Mesendoderm (in vitro differentiated cells): ENCODE measurements around the gene GRHL1.

ENCODE experiments used
- DNase-seq: peaks from one replicate; pipeline ENCODE4 v3.0.0; 2013
- H2AK5ac ChIP-seq: 2 replicates; pipeline ENCODE4 v1.6.1; 2013; ENCODE audit warnings: low read length, inconsistent platforms
- H2BK120ac ChIP-seq: 2 replicates; pipeline ENCODE4 v1.6.1; 2013; ENCODE audit warnings: low read depth, mild to moderate bottlenecking, low read length, moderate library complexity, mixed read lengths
- H2BK15ac ChIP-seq: replicated peaks from 2 replicates; pipeline ENCODE4 v1.6.1; 2013; ENCODE audit warnings: low read depth, mild to moderate bottlenecking, moderate library complexity
- H2BK5ac ChIP-seq: 2 replicates; pipeline ENCODE4 v1.6.1; 2013; ENCODE audit warnings: low read length, inconsistent platforms
- H3K18ac ChIP-seq: 2 replicates; pipeline ENCODE4 v1.6.1; 2013; ENCODE audit warnings: mild to moderate bottlenecking, low read length, mixed read lengths
- H3K23ac ChIP-seq: one replicate; pipeline ENCODE4 v1.6.1; 2013; ENCODE audit warnings: low read length
- H3K27ac ChIP-seq: 2 replicates; pipeline ENCODE4 v1.5.1; 2013; ENCODE audit warnings: low read depth, mild to moderate bottlenecking, inconsistent platforms, low read length, moderate library complexity
- H3K27me3 ChIP-seq: 2 replicates; pipeline ENCODE4 v1.6.1; 2013; ENCODE audit warnings: low read length, control low read depth, mild to moderate bottlenecking, inconsistent platforms; ENCODE audit not compliant: insufficient read depth, poor library complexity
- H3K36me3 ChIP-seq: 2 replicates; pipeline ENCODE4 v1.6.1; 2013; ENCODE audit warnings: low read length, inconsistent platforms; ENCODE audit not compliant: control insufficient read depth, insufficient read depth
- H3K4ac ChIP-seq: one replicate; pipeline ENCODE4 v1.6.1; 2013; ENCODE audit warnings: low read depth, mild to moderate bottlenecking, low read length, moderate library complexity
- H3K4me1 ChIP-seq: 2 replicates; pipeline ENCODE4 v1.6.1; 2013; ENCODE audit warnings: low read depth, low read length, inconsistent platforms; ENCODE audit not compliant: control insufficient read depth
- H3K4me2 ChIP-seq: 2 replicates; pipeline ENCODE4 v1.6.1; 2013; ENCODE audit warnings: low read length
- H3K4me3 ChIP-seq: 2 replicates; pipeline ENCODE4 v1.5.1; 2013; ENCODE audit warnings: mild to moderate bottlenecking, low read length
- H3K56ac ChIP-seq: one replicate; pipeline ENCODE4 v1.6.1; 2013; ENCODE audit warnings: low read length
- H3K79me1 ChIP-seq: 2 replicates; pipeline ENCODE4 v1.6.1; 2013; ENCODE audit warnings: low read length, inconsistent platforms
- H3K79me2 ChIP-seq: 2 replicates; pipeline ENCODE4 v1.6.1; 2013; ENCODE audit warnings: mild to moderate bottlenecking, low read length; ENCODE audit not compliant: control insufficient read depth, insufficient read depth
- H3K9ac ChIP-seq: 2 replicates; pipeline ENCODE4 v1.6.1; 2013; ENCODE audit warnings: low read length, inconsistent platforms
- H4K5ac ChIP-seq: one replicate; pipeline ENCODE4 v1.6.1; 2013; ENCODE audit warnings: low read length
- H4K8ac ChIP-seq: one replicate; pipeline ENCODE4 v1.6.1; 2013; ENCODE audit warnings: low read depth, mild to moderate bottlenecking, control low read depth, low read length, moderate library complexity
- WGBS: extraction: QIAGEN DNeasy Blood & Tissue Kit; methylation state at CpG from one replicate; pipeline ENCODE4 v1.1.7; 2013; ENCODE audit warnings: low lambda C conversion rate, missing lambda C conversion rate; ENCODE audit not compliant: insufficient coverage; ENCODE audit errors: extremely low coverage; 5-methylcytosine and 5-hydroxymethylcytosine counted together

Gene GRHL1

DNA sequence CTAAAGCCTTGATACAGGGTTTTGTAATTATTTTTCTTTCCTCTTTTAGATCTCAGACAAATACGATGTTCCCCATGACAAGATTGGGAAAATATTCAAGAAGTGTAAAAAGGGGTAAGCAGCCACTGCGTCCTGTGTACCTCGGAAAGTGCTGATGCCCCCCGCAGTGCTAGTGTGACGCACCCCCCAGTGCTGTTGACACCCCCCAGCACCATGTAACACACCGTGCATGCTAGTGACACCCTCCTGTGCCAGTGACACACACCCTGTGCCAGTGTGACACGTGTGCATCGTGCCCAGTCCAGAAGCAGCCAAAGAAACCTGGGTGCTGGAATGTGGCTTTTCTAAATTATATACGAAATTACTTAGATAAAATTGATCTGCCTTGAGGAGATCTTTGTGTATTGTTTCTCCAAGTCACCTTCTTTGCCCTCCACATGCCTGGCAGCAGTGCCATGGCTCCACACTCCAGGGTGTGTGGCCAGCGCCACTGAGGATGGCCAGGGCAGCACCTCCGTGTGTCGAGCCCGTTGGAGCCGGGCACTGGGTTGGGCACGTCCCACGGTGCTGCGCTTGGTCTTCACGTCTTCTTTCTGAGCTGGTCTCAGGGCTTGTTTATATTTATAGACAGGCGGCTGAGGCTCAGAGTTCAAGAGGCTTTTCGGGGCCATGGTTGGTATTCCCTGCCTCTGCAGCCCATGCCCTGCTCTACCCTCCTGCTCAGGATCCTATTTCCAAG, 47.6 kb downstream of the GRHL1 start:
- no peaks in the 10 kb centered on the region for H3K79me2 ChIP-seq
- no peak overlapping the region for H3K27ac ChIP-seq
- no peak overlapping the region for H3K9ac ChIP-seq
- H4K8ac ChIP-seq: no peak overlapping the region
- no peak overlapping the region for H2AK5ac ChIP-seq
- H3K18ac ChIP-seq: no peak overlapping the region
- no peak overlapping the region for H3K4me3 ChIP-seq
- no peak overlapping the region for H3K4ac ChIP-seq
- H3K4me2 ChIP-seq: no peak overlapping the region
- no peak overlapping the region for H3K23ac ChIP-seq
- no peaks in the 10 kb centered on the region for H3K36me3 ChIP-seq
- H2BK120ac ChIP-seq: no peak overlapping the region
- no CpG with 5 or more reads among the region's 20 CpGs for WGBS
- no peak overlapping the region for H2BK15ac ChIP-seq
- H4K5ac ChIP-seq: no peak overlapping the region
- H3K79me1 ChIP-seq: no peaks in the 10 kb centered on the region
- no peak overlapping the region for H3K56ac ChIP-seq
- no peak overlapping the region for H2BK5ac ChIP-seq
- no peak for DNase-seq
- H3K4me1 ChIP-seq: no peaks in the 10 kb centered on the region
- no peaks in the 10 kb centered on the region for H3K27me3 ChIP-seq

GRCh38 chr2:9999693-10000092, 48.2 kb downstream of the GRHL1 start:
- Histone ChIP-seq H3K4ac (no peak overlapping the region), H3K79me1 (no peaks in the 10 kb centered on the region), H3K27me3 (no peaks in the 10 kb centered on the region), H3K9ac (no peak overlapping the region), H3K4me2 (no peak overlapping the region), H4K8ac (no peak overlapping the region), H3K4me1 (no peaks in the 10 kb centered on the region), H2AK5ac (no peak overlapping the region), H4K5ac (no peak overlapping the region), H3K27ac (no peak overlapping the region), H3K79me2 (no peaks in the 10 kb centered on the region), H2BK15ac (no peak overlapping the region), H3K18ac (no peak overlapping the region), H3K36me3 (no peaks in the 10 kb centered on the region), H2BK120ac (no peak overlapping the region), H3K23ac (no peak overlapping the region), H3K56ac (no peak overlapping the region), H2BK5ac (no peak overlapping the region), H3K4me3 (no peak overlapping the region)
- DNase-seq: no peak
- WGBS: no CpG with 5 or more reads among the region's 1 CpG

DNA sequence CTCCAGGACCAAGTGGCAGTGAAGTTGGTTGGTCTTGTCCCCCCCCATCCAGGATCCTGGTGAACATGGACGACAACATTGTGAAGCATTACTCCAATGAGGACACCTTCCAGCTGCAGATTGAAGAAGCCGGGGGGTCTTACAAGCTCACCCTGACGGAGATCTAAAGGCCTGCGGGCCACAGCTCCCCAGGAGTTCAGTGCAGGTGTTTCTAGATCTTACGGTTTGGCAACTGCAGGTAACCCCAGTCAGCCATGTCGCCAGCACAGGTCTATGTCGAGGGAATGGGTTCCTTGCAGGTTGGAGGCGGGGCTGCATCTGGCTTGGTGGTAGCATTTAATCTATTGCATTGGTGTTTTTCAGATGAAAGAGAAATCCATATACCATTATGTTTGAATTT, 49.0 kb downstream of the GRHL1 start:
- no peaks in the 10 kb centered on the region for H3K36me3 ChIP-seq
- no peaks in the 10 kb centered on the region for H3K79me2 ChIP-seq
- H3K4me1 ChIP-seq: no peaks in the 10 kb centered on the region
- H4K5ac ChIP-seq: no peak overlapping the region
- H3K4me3 ChIP-seq: no peak overlapping the region
- no peak for DNase-seq
- WGBS: no CpG with 5 or more reads among the region's 8 CpGs
- no peak overlapping the region for H2BK15ac ChIP-seq
- H3K27me3 ChIP-seq: no peaks in the 10 kb centered on the region
- H2BK120ac ChIP-seq: no peak overlapping the region
- H4K8ac ChIP-seq: no peak overlapping the region
- H3K27ac ChIP-seq: no peak overlapping the region
- no peak overlapping the region for H2BK5ac ChIP-seq
- no peak overlapping the region for H3K23ac ChIP-seq
- no peak overlapping the region for H3K4me2 ChIP-seq
- no peaks in the 10 kb centered on the region for H3K79me1 ChIP-seq
- H3K9ac ChIP-seq: no peak overlapping the region
- H3K18ac ChIP-seq: no peak overlapping the region
- no peak overlapping the region for H3K56ac ChIP-seq
- H3K4ac ChIP-seq: no peak overlapping the region
- no peak overlapping the region for H2AK5ac ChIP-seq

DNA sequence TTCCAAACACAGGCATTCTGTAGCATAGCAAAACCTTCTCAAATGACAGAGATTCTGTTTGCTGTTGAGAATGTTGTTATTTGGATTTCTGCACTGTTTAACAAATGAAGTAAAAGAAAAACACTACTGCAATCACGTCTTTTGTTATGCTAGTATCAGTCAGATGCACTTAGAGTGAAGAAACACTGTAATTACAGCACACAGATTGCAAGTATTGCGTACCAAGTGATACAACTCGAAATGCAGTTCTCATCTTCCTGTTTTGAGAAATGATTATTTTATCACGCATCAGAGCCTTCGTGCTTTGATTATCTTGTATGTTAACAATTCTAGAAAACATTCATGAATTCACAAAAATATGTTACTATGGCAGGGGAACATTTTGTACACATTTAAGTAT, 50.1 kb downstream of the GRHL1 start:
- Histone ChIP-seq H3K23ac (no peak overlapping the region), H3K27ac (no peak overlapping the region), H3K79me2 (no peaks in the 10 kb centered on the region), H3K18ac (no peak overlapping the region), H2BK15ac (no peak overlapping the region), H3K79me1 (no peaks in the 10 kb centered on the region), H3K27me3 (no peaks in the 10 kb centered on the region), H3K4me3 (no peak overlapping the region), H4K8ac (no peak overlapping the region), H4K5ac (no peak overlapping the region), H2AK5ac (no peak overlapping the region), H3K4me2 (no peak overlapping the region), H3K56ac (no peak overlapping the region), H3K36me3 (no peaks in the 10 kb centered on the region), H3K9ac (no peak overlapping the region), H3K4me1 (no peaks in the 10 kb centered on the region), H2BK120ac (no peak overlapping the region), H2BK5ac (no peak overlapping the region), H3K4ac (no peak overlapping the region)
- whole genome bisulfite sequencing: no CpG with 5 or more reads among the region's 5 CpGs
- DNase-seq: no peak

GRCh38 chr2:10002109-10002508, 50.6 kb downstream of the GRHL1 start:
- H3K56ac ChIP-seq: no peak overlapping the region
- DNase-seq: no peak
- H2AK5ac ChIP-seq: no peak overlapping the region
- H2BK120ac ChIP-seq: no peak overlapping the region
- no peak overlapping the region for H2BK15ac ChIP-seq
- no peak overlapping the region for H2BK5ac ChIP-seq
- no peaks in the 10 kb centered on the region for H3K79me2 ChIP-seq
- H3K4me3 ChIP-seq: no peak overlapping the region
- H4K8ac ChIP-seq: no peak overlapping the region
- no peaks in the 10 kb centered on the region for H3K4me1 ChIP-seq
- H3K18ac ChIP-seq: no peak overlapping the region
- H3K36me3 ChIP-seq: no peaks in the 10 kb centered on the region
- no peak overlapping the region for H3K4me2 ChIP-seq
- H3K27ac ChIP-seq: no peak overlapping the region
- H3K27me3 ChIP-seq: no peaks in the 10 kb centered on the region
- WGBS: no CpG with 5 or more reads among the region's 5 CpGs
- H3K23ac ChIP-seq: no peak overlapping the region
- no peak overlapping the region for H4K5ac ChIP-seq
- H3K9ac ChIP-seq: no peak overlapping the region
- no peak overlapping the region for H3K4ac ChIP-seq
- H3K79me1 ChIP-seq: no peaks in the 10 kb centered on the region

DNA sequence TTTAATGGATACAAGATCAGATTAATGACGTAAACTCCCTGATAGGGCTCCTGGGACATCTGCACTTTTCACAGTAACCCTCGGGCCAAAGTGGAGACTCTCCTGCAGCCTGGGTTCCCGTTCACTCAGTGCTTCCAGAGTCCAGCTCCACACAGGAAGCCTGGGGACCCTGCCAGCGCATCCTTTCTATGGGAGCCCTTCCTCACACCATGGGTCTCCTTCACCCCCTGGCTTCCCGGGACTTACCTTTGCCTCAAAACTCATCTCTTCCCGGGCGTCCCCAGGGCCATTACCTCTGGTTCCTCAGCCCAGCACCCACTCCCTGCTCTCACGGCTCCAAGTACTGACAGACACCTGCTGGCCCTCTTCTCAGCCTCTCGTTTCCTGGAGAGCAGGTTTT, 51.2 kb downstream of the GRHL1 start:
- H3K4me2 ChIP-seq: no peak overlapping the region
- no peak overlapping the region for H3K4ac ChIP-seq
- no peaks in the 10 kb centered on the region for H3K27me3 ChIP-seq
- no peak overlapping the region for H3K9ac ChIP-seq
- H3K27ac ChIP-seq: no peak overlapping the region
- H2BK15ac ChIP-seq: no peak overlapping the region
- no peak overlapping the region for H4K8ac ChIP-seq
- H3K36me3 ChIP-seq: no peaks in the 10 kb centered on the region
- no peak overlapping the region for H3K23ac ChIP-seq
- no peaks in the 10 kb centered on the region for H3K4me1 ChIP-seq
- H2BK120ac ChIP-seq: no peak overlapping the region
- no CpG with 5 or more reads among the region's 9 CpGs for WGBS
- no peak overlapping the region for H3K4me3 ChIP-seq
- no peak overlapping the region for H3K18ac ChIP-seq
- DNase-seq: no peak
- no peak overlapping the region for H4K5ac ChIP-seq
- H3K56ac ChIP-seq: no peak overlapping the region
- H3K79me1 ChIP-seq: no peaks in the 10 kb centered on the region
- H3K79me2 ChIP-seq: no peaks in the 10 kb centered on the region
- H2BK5ac ChIP-seq: no peak overlapping the region
- H2AK5ac ChIP-seq: no peak overlapping the region
